Esophagus muscularis mucosa (tissue), 4 donors: Measurements from ENCODE around the gene EPHB2. TPM values are rescaled to one million over a fixed set of nuclear protein-coding genes. Genes with fewer than 3 reads are reported as not detected.

Experiments used
- DNase-seq: peaks from one replicate; pipeline ENCODE4 v3.0.0-alpha.2; 2017; ENCODE audit errors: extremely low spot score
- H3K27ac ChIP-seq, 4 donors: fragments of 200-600 bp; sonication (generic); replicated peaks in 1 of 4; 1 replicate in 3 of 4; 2 replicates in 1 of 4; pipeline ENCODE4 v1.5.1; 2016 to 2019; ENCODE audit warnings: mild to moderate bottlenecking in 1 of 4
- H3K27me3 ChIP-seq, 4 donors: fragments of 200-600 bp; sonication (generic); one replicate each; pipeline versions ENCODE4 v1.5.1 to v1.6.0; 2016 to 2019
- H3K36me3 ChIP-seq, 4 donors: fragments of 200-600 bp; sonication (generic); one replicate each; pipeline ENCODE4 v1.5.1; 2016 to 2019
- H3K4me1 ChIP-seq, 4 donors: fragments of 200-600 bp; sonication (generic); one replicate each; pipeline ENCODE4 v1.5.1; 2016 to 2019
- H3K4me3 ChIP-seq, 4 donors: fragments of 200-600 bp; sonication (generic); 1 replicate in 2 of 4; 2 replicates in 2 of 4; pipeline ENCODE4 v1.5.1; 2016 to 2019; ENCODE audit warnings: mild to moderate bottlenecking in 4 of 4, moderate library complexity in 1 of 4
- H3K9me3 ChIP-seq, 4 donors: fragments of 200-600 bp; sonication (generic); 1 replicate in 3 of 4; 2 replicates in 1 of 4; pipeline ENCODE4 v1.5.1; 2016 to 2019
- EP300 ChIP-seq: sonication (generic); formaldehyde crosslinking; IDR thresholded peaks from one replicate; pipeline ENCODE4 v1.6.1; 2017; ENCODE audit warnings: antibody characterized with exemption
- POLR2A ChIP-seq: fragments of 450-650 bp; IDR thresholded peaks from one replicate; pipeline ENCODE4 v1.6.1; 2017; ENCODE audit warnings: antibody characterized with exemption, moderate library complexity, mild to moderate bottlenecking, low read depth
- POLR2AphosphoS5 ChIP-seq, 2 donors: sonication (generic); formaldehyde crosslinking; IDR thresholded peaks; one replicate each; pipeline ENCODE4 v1.6.1; 2017; ENCODE audit warnings: antibody characterized with exemption in 2 of 2
- WGBS: methylation state at CpG from one replicate; pipeline ENCODE4 v1.1.5; 2018; 5-methylcytosine and 5-hydroxymethylcytosine counted together
- intact Hi-C: fragments of 100-400 bp; cut with DNase I; formaldehyde crosslinking; loops from one replicate; pipeline ENCODE4 v1.15.1; 2023
- total RNA-seq, 4 donors: library from RNA; depleted of rRNA; stranded (reverse); fragments of >200 nt; gene quantifications; one replicate each; pipeline versions ENCODE4 v1.1.0 to v1.2.1, GENCODE V29; 2016
- TF ChIP-seq, protein P1 (sequence below), 3 experiments: fragments of 200-600 bp in 2 of 3; fragments of 450-650 bp in 1 of 3; sonication (generic) in 2 of 3; IDR thresholded peaks; one replicate each; pipeline ENCODE4 v1.5.1; 2017 to 2019; ENCODE audit warnings: antibody characterized with exemption in 3 of 3, mild to moderate bottlenecking in 2 of 3, moderate library complexity in 1 of 3

EPHB2 gene
- 1 to 10 TPM; 1.5 to 3.3 (median 1.9) TPM for total RNA-seq

DNA sequence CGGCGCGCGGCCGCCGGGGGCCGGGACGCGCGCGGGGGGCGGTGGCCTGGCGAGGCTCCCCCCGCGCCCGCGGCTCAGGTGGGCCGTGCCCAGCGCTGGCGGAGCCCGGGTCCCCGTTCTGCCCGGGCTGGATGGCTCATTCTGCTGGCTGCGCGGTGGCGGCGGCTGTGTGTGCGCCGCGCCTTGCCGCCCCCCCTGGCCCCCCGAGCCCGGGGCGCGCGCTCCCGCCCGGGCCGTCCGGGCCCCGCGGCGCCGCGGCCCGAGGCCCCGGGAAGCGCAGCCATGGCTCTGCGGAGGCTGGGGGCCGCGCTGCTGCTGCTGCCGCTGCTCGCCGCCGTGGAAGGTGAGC, at the start of gene EPHB2:
Gene EPHB2, plus strand, starts transcription at position 139 of the 349 bp plus-strand sequence. Its CDS starts 144 bp downstream, at position 283.
- no peak within 1 kb of the TSS for H3K27ac ChIP-seq

DNA sequence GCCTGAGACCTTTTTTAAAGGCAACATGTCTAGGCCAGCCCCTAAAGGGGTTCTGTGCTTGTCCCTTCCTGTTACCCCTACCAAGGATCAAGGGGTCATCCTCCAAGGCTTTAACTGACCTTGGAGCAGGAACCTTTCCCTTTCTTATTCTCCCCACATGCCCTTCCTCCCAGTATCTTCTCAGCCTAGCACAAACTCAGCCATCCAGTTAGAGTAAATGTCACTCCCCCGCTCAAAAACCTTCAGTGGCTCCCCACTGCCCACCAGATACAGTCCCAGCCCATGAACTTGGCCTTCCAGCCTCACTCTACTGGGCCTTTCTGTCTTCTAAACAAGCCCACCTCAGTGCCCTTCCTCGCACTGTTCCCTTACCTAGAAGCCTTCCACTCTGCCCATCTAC, 48.8 kb upstream of the EPHB2 start:
- intact Hi-C loops, result no loop called here
- Histone ChIP-seq H3K27me3 (peaks cover 0 to 44% (median 0%) of the 10 kb centered on the region in 4 donors), H3K4me1 (no peaks in the 10 kb centered on the region), H3K4me3 (no peak overlapping the region), H3K27ac (no peak overlapping the region), H3K36me3 (no peaks in the 10 kb centered on the region), H3K9me3 (no peaks in the 10 kb centered on the region)
- TF ChIP-seq, protein P1, sequence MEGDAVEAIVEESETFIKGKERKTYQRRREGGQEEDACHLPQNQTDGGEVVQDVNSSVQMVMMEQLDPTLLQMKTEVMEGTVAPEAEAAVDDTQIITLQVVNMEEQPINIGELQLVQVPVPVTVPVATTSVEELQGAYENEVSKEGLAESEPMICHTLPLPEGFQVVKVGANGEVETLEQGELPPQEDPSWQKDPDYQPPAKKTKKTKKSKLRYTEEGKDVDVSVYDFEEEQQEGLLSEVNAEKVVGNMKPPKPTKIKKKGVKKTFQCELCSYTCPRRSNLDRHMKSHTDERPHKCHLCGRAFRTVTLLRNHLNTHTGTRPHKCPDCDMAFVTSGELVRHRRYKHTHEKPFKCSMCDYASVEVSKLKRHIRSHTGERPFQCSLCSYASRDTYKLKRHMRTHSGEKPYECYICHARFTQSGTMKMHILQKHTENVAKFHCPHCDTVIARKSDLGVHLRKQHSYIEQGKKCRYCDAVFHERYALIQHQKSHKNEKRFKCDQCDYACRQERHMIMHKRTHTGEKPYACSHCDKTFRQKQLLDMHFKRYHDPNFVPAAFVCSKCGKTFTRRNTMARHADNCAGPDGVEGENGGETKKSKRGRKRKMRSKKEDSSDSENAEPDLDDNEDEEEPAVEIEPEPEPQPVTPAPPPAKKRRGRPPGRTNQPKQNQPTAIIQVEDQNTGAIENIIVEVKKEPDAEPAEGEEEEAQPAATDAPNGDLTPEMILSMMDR (IDR thresholded peaks at IDR 0.05), result no peak
- TF ChIP-seq POLR2A (no peak), POLR2AphosphoS5 (IDR thresholded peaks at IDR 0.05) (no peak), EP300 (no peak)
- DNase-seq, result no peak
- WGBS, result 85% methylated on average over 2 of the region's 2 CpGs

More for the DNA sequence above, at the start of gene EPHB2:
- H3K36me3 ChIP-seq, result no peaks in the 10 kb centered on the region
- intact Hi-C loops, result no loop called here
- peaks cover 4 to 60% (median 11%) of the 10 kb centered on the region in 4 donors for H3K27me3 ChIP-seq
- WGBS, result 5% methylated on average over 4 of the region's 55 CpGs
- H3K4me3 ChIP-seq, result peak within 1 kb of the TSS; percentile 50 to 64 (median 52)
- no peak for DNase-seq
- H3K9me3 ChIP-seq, result no peaks in the 10 kb centered on the region
- no peak for TF ChIP-seq EP300
- TF ChIP-seq POLR2A, result no peak
- TF ChIP-seq POLR2AphosphoS5 (IDR thresholded peaks at IDR 0.05), result no peak
- TF ChIP-seq, protein P1 (IDR thresholded peaks at IDR 0.05), result no peak
- H3K4me1 ChIP-seq, result peaks cover 13 to 25% (median 21%) of the 10 kb centered on the region in 4 donors

DNA sequence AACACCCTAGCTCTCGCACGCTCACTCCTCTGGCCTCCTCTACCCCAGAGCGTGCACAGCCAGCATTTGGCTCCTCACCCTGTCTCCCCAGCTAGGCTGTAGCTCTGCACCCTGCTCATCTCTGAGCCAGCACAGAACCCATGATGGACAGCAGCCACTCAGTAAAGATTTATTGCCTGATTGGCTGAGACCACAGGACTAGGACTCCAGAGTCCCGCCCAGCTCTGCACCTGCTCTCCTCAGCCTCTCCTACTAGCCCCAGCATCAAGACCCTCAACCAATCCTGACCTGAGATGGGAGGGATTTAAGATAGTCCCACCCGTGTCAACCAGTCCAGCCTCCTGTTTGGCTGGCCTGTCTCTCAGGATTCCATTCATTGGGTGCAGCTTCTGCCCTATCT, 48.3 kb upstream of the EPHB2 start:
- intact Hi-C loops, result no loop called here
- 72% methylated on average over 5 of the region's 5 CpGs for WGBS
- Histone ChIP-seq H3K4me3 (no peak overlapping the region), H3K36me3 (no peaks in the 10 kb centered on the region), H3K27me3 (peaks cover 0 to 47% (median 0%) of the 10 kb centered on the region in 4 donors), H3K9me3 (no peaks in the 10 kb centered on the region), H3K27ac (no peak overlapping the region), H3K4me1 (no peaks in the 10 kb centered on the region)
- no peak for TF ChIP-seq EP300
- no peak for DNase-seq

DNA sequence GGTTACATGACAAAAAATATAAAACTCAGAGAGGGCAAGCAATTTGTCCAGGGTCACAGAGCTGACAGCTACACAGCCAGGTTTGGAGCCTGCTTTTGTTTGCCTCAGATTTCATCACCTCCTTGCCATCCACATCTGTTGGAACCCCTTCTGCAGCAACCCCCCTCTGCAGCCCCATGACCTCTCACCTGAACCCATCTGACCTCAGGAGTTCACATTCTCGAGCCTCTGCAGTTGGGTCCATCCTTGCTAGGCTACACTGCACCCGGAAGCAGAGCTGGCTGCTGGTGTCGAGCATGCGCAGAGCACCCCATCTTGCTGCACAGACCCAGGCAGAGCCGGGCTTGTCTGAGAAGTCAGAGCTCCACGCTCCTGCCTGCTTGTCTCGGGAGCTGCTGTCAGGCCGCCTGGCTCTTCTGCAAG, 47.6 kb upstream of the EPHB2 start:
- 86% methylated on average over 8 of the region's 8 CpGs for WGBS
- Histone ChIP-seq H3K27me3 (peaks cover 0 to 44% (median 0%) of the 10 kb centered on the region in 4 donors), H3K9me3 (no peaks in the 10 kb centered on the region), H3K4me1 (no peaks in the 10 kb centered on the region), H3K27ac (no peak overlapping the region), H3K4me3 (no peak overlapping the region), H3K36me3 (no peaks in the 10 kb centered on the region)
- TF ChIP-seq POLR2AphosphoS5 (IDR thresholded peaks at IDR 0.05) (no peak), POLR2A (no peak), EP300 (no peak)
- TF ChIP-seq, protein P1 (IDR thresholded peaks at IDR 0.05), result no peak
- DNase-seq, result no peak
- intact Hi-C loops, result no loop called here

DNA sequence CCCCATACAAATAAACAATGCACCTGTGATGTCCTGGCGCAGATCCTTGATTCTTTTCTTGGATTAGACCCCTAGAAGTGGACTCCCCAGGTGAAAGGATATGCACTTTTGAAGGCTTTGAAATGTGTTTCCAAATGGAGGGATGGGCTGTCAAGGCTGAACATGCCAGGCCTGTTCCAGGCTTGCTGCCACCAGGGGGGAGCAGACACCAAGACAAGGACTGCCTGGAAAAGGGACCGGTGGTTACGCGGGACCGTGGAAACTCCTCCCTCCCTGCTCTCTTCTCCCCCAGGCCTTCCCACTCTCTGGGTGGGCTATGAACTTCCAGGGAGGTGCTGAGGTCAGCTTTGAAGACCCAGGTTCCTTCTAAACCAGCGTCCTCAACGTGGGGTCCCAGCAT, 44.9 kb upstream of the EPHB2 start:
- H3K36me3 ChIP-seq, result no peaks in the 10 kb centered on the region
- TF ChIP-seq, protein P1 (IDR thresholded peaks at IDR 0.05), result no peak
- TF ChIP-seq POLR2AphosphoS5 (IDR thresholded peaks at IDR 0.05) (no peak), POLR2A (no peak), EP300 (no peak)
- H3K27me3 ChIP-seq, result peaks cover 0 to 38% (median 0%) of the 10 kb centered on the region in 4 donors
- H3K27ac ChIP-seq, result no peak overlapping the region
- no peak overlapping the region for H3K4me3 ChIP-seq
- no peaks in the 10 kb centered on the region for H3K9me3 ChIP-seq
- intact Hi-C loops, result no loop called here
- 63% methylated on average over 2 of the region's 7 CpGs for WGBS
- H3K4me1 ChIP-seq, result no peaks in the 10 kb centered on the region
- no peak for DNase-seq
